H54 (cell line): ENCODE measurements around the gene NXF1.
"Not testable (repeated sequence)": the region's sequence is repeated elsewhere in the genome, so short reads cannot be mapped to it uniquely, and the experiment has no call there.

Source experiments
- DNase-seq: peaks from one replicate; pipeline ENCODE4 v3.0.0; 2011; ENCODE audit warnings: low spot score, mixed read lengths; ENCODE audit not compliant: insufficient read length
- FAIRE-seq: peaks from 3 replicates; lab custom pipeline; 2011; peaks lifted over from hg19 to GRCh38; lab: Jason Lieb, UNC
- POLR2A ChIP-seq: IDR thresholded peaks from 2 replicates; pipeline ENCODE4 v1.6.1; 2011; ENCODE audit warnings: low read depth, mild to moderate bottlenecking, low read length

The NXF1 gene

GRCh38 chr11:62805076-62805892 is at the start of gene NXF1:
TSS of gene NXF1 (minus strand) at chr11:62805440. CDS start at chr11:62805356, 84 bp downstream.
- peak; percentile 100 for TF ChIP-seq POLR2A
- DNase-seq (peak; percentile 85), FAIRE-seq (no peak)

GRCh38 chr11:62854013-62854824 is 49.0 kb upstream of the NXF1 start:
- TF ChIP-seq POLR2A: no peak
- FAIRE-seq: no peak
- DNase-seq: no peak

- FAIRE-seq (no peak), DNase-seq (no peak)
- no peak for TF ChIP-seq POLR2A
These were observed 48.2 kb upstream of the NXF1 start for GRCh38 chr11:62853279-62853965.

- no peak for DNase-seq
- no peak for FAIRE-seq
- no peak for TF ChIP-seq POLR2A
These were observed 47.4 kb upstream of the NXF1 start for GRCh38 chr11:62852523-62853188.

- DNase-seq: no peak
- TF ChIP-seq POLR2A: no peak
- FAIRE-seq: no peak
These were observed 46.7 kb upstream of the NXF1 start for GRCh38 chr11:62851807-62852522.

GRCh38 chr11:62850911-62851806 is 45.9 kb upstream of the NXF1 start:
- DNase-seq: no peak
- peak; percentile 39; the same call in 1 of the 2 replicates for TF ChIP-seq POLR2A
- no peak for FAIRE-seq

- no peak for TF ChIP-seq POLR2A
- no peak for DNase-seq
These were observed 42.6 kb upstream of the NXF1 start for GRCh38 chr11:62847767-62848314.

GRCh38 chr11:62846177-62846576 is 40.9 kb upstream of the NXF1 start:
- DNase-seq: no peak
- no peak for FAIRE-seq

More at GRCh38 chr11:62847767-62848314, 42.6 kb upstream of the NXF1 start:
- no peak for FAIRE-seq

GRCh38 chr11:62844154-62844553 is 38.9 kb upstream of the NXF1 start:
- DNase-seq (no peak), FAIRE-seq (no peak)
- TF ChIP-seq POLR2A: no peak

More at GRCh38 chr11:62846177-62846576, 40.9 kb upstream of the NXF1 start:
- TF ChIP-seq POLR2A: no peak

- TF ChIP-seq POLR2A: no peak
- DNase-seq (no peak), FAIRE-seq (no peak)
These were observed 38.2 kb upstream of the NXF1 start for GRCh38 chr11:62843466-62843865.

- not testable (repeated sequence) for DNase-seq
These were observed 37.7 kb upstream of the NXF1 start for GRCh38 chr11:62842891-62843290.

More at GRCh38 chr11:62842891-62843290, 37.7 kb upstream of the NXF1 start:
- not testable (repeated sequence) for FAIRE-seq
